Naive thymus-derived CD4-positive, alpha-beta T cell (primary cell): ENCODE data around the gene C19orf18. TPM values are rescaled to one million over a fixed set of nuclear protein-coding genes. Genes with fewer than 3 reads are reported as not detected.

Source experiments
- ATAC-seq: fragments of 150-1000 bp; cut with Tn5 transposase; 2 replicates; pipeline ENCODE4 v1.10.0; 2021; ENCODE audit warnings: mild to moderate bottlenecking, moderate library complexity
- CTCF ChIA-PET: fragments of 350-600 bp; sonication (Branson Sonifier 250); formaldehyde crosslinking; loops from one replicate; lab custom pipeline; 2021; ENCODE audit warnings: antibody characterized with exemption; lab: Charles Lee
- POLR2A ChIA-PET: fragments of 350-600 bp; sonication (Branson Sonifier 250); formaldehyde crosslinking; loops from one replicate; lab custom pipeline; 2021; ENCODE audit warnings: antibody characterized with exemption, inconsistent platforms; lab: Charles Lee
- DNase-seq, 9 donors: peaks; one replicate each; pipeline versions ENCODE4 v3.0.0 to v3.0.0-alpha.2; 2020 to 2022; ENCODE audit warnings: mixed read lengths in 1 of 9
- H3K27ac ChIP-seq: one replicate; pipeline ENCODE4 v1.7.0; 2013; ENCODE audit warnings: mild to moderate bottlenecking, low read depth, low read length, moderate library complexity
- H3K27me3 ChIP-seq, 2 donors: one replicate each; pipeline ENCODE4 v1.7.0; 2013; ENCODE audit warnings: low read length in 2 of 2, mild to moderate bottlenecking in 2 of 2, moderate library complexity in 2 of 2; ENCODE audit not compliant: control insufficient read depth in 2 of 2, insufficient read depth in 2 of 2
- H3K36me3 ChIP-seq, 3 experiments: 1 replicate in 2 of 3; 2 replicates in 1 of 3; pipeline ENCODE4 v1.7.0; 2013; ENCODE audit warnings: low read length in 3 of 3, mild to moderate bottlenecking in 3 of 3, moderate library complexity in 1 of 3; ENCODE audit not compliant: insufficient read depth in 3 of 3, control insufficient read depth in 2 of 3
- H3K4me1 ChIP-seq, 2 donors: one replicate each; pipeline ENCODE4 v1.7.0; 2013; ENCODE audit warnings: low read length in 2 of 2, mild to moderate bottlenecking in 2 of 2, moderate library complexity in 1 of 2; ENCODE audit not compliant: control insufficient read depth in 2 of 2, insufficient read depth in 2 of 2
- H3K4me3 ChIP-seq: 2 replicates; pipeline ENCODE4 v1.7.0; 2013; ENCODE audit warnings: mild to moderate bottlenecking, low read length
- H3K9me3 ChIP-seq, 3 experiments: 1 replicate in 2 of 3; 2 replicates in 1 of 3; pipeline ENCODE4 v1.7.0; 2013; ENCODE audit warnings: low read length in 3 of 3; ENCODE audit not compliant: control insufficient read depth in 2 of 3
- H3K27ac Mint-ChIP-seq, 9 donors: one replicate each; pipeline ENCODE4 v1.8.0; 2020 to 2022; ENCODE audit warnings: mixed read lengths in 9 of 9, mild to moderate bottlenecking in 8 of 9, moderate library complexity in 5 of 9, inconsistent platforms in 2 of 9
- H3K27me3 Mint-ChIP-seq, 5 donors: one replicate each; pipeline ENCODE4 v1.8.0; 2021 to 2022; ENCODE audit warnings: mixed read lengths in 5 of 5, mild to moderate bottlenecking in 1 of 5
- H3K36me3 Mint-ChIP-seq, 5 donors: one replicate each; pipeline ENCODE4 v1.8.0; 2020 to 2022; ENCODE audit warnings: mixed read lengths in 5 of 5, mild to moderate bottlenecking in 3 of 5, inconsistent platforms in 1 of 5
- H3K4me1 Mint-ChIP-seq, 7 donors: one replicate each; pipeline ENCODE4 v1.8.0; 2020 to 2022; ENCODE audit warnings: mixed read lengths in 7 of 7, mild to moderate bottlenecking in 3 of 7, inconsistent platforms in 1 of 7
- H3K4me3 Mint-ChIP-seq, 10 donors: one replicate each; pipeline ENCODE4 v1.8.0; 2020 to 2022; ENCODE audit warnings: mild to moderate bottlenecking in 10 of 10, mixed read lengths in 10 of 10, moderate library complexity in 6 of 10, inconsistent platforms in 2 of 10
- H3K9me3 Mint-ChIP-seq, 11 donors: one replicate each; pipeline ENCODE4 v1.8.0; 2020 to 2022; ENCODE audit warnings: mixed read lengths in 11 of 11, mild to moderate bottlenecking in 4 of 11, inconsistent platforms in 1 of 11, moderate library complexity in 1 of 11
- intact Hi-C, 2 donors: fragments of 100-400 bp; cut with micrococcal nuclease; formaldehyde crosslinking; loops; one replicate each; pipeline ENCODE4 v1.15.1; 2023
- polyA plus RNA-seq, 2 donors: library from polyadenylated mRNA; unstranded; fragments of 300-500 nt; fragmentation: Illumina TruSeq; gene quantifications; one replicate each; pipeline ENCODE4 v1.2.3, GENCODE V29; 2021
- total RNA-seq, 6 experiments: library from RNA in 5 of 6; stranded (reverse) in 5 of 6; gene quantifications; 1 replicate in 5 of 6; 2 replicates in 1 of 6; pipeline ENCODE4 v1.2.3 and lab custom pipeline; 2021 to 2026

C19orf18 gene
- total and polyA plus RNA-seq, 7 experiments from 2014 or later = 0.44 to 2.0 (median 1.5) TPM; not detected in 3

- H3K4me3 ChIP-seq = peak within 1 kb of the TSS; percentile 91
- H3K27ac Mint-ChIP-seq = peak within 1 kb of the TSS; percentile 79 to 94 (median 88)
- intact Hi-C loops = loop anchor here (1.0 to 5.0 kb wide), 23 partner anchors 55 to 1688 kb away; partner anchors contain the start of genes ZNF256 (in 2 of the 2), ZNF274 (in 2 of the 2), ZNF329 (in 2 of the 2) and ZNF416 (in 2 of the 2)
Measured at GRCh38 chr19:58002384-58003173, 28.2 kb upstream of the C19orf18 start, which contains the start of gene ZNF606. Gene ZNF606, minus strand, starts transcription at chr19:58002820. Its CDS starts 1,501 bp downstream, at chr19:58001319.

GRCh38 chr19:58001895-58002369 lies 27.6 kb upstream of the C19orf18 start:
- ChIA-PET POLR2A (interaction anchor here (0.8 to 2.9 kb wide), 18 partner anchors 12 to 762 kb away, joined by 3 to 17 read pairs (median 4); partner anchors contain the start of genes CHMP2A, ZNF135, ZNF274 and ZNF417), CTCF (interaction anchor here (0.5 kb wide), 1 partner anchor 491 kb away, joined by 4 read pairs; no protein-coding TSS in a partner anchor)
- H3K27ac ChIP-seq = peak overlapping the region; percentile 90
- H3K27me3 ChIP-seq = no peaks in the 10 kb centered on the region
- peak overlapping the region; percentile 80 to 90 (median 88) for H3K4me3 Mint-ChIP-seq
- H3K9me3 ChIP-seq = peaks cover 0 to 56% (median 30%) of the 10 kb centered on the region in 3 experiments
- H3K36me3 Mint-ChIP-seq = peaks cover 31 to 84% (median 78%) of the 10 kb centered on the region in 5 donors
- peaks cover 15 to 40% (median 27%) of the 10 kb centered on the region in 7 donors for H3K4me1 Mint-ChIP-seq
- intact Hi-C loops = loop anchor here (1.0 to 5.0 kb wide), 23 partner anchors 55 to 1687 kb away; partner anchors contain the start of genes ZNF256 (in 2 of the 2), ZNF274 (in 2 of the 2), ZNF329 (in 2 of the 2) and ZNF416 (in 2 of the 2)
- peak; percentile 27 for ATAC-seq
- peak overlapping the region; percentile 91 for H3K4me3 ChIP-seq
- no peaks in the 10 kb centered on the region for H3K27me3 Mint-ChIP-seq
- peaks cover 0 to 65% (median 13%) of the 10 kb centered on the region in 3 experiments for H3K36me3 ChIP-seq
- H3K9me3 Mint-ChIP-seq = peaks cover 3 to 93% (median 62%) of the 10 kb centered on the region in 11 donors
- peaks cover 14 to 18% of the 10 kb centered on the region in 2 donors for H3K4me1 ChIP-seq
- H3K27ac Mint-ChIP-seq = peak overlapping the region; percentile 79 to 94 (median 86)
- DNase-seq = peak in 3 of 9 donors; percentile 11 to 46 (median 45)

More at GRCh38 chr19:58002384-58003173, 28.2 kb upstream of the C19orf18 start, which contains the start of gene ZNF606:
- Histone ChIP-seq H3K27me3 (no peaks in the 10 kb centered on the region), H3K27ac (peak within 1 kb of the TSS; percentile 90), H3K9me3 (peaks cover 0 to 62% (median 35%) of the 10 kb centered on the region in 3 experiments), H3K4me1 (peaks cover 14 to 18% of the 10 kb centered on the region in 2 donors), H3K36me3 (peaks cover 0 to 61% (median 13%) of the 10 kb centered on the region in 3 experiments)
- Mint-ChIP-seq H3K27me3 (no peaks in the 10 kb centered on the region), H3K4me1 (peaks cover 15 to 40% (median 27%) of the 10 kb centered on the region in 7 donors), H3K4me3 (peak within 1 kb of the TSS; percentile 80 to 90 (median 88)), H3K9me3 (peaks cover 3 to 93% (median 65%) of the 10 kb centered on the region in 11 donors), H3K36me3 (peaks cover 32 to 84% (median 78%) of the 10 kb centered on the region in 5 donors)
- peak; percentile 79 to 87 (median 85) for DNase-seq
- CTCF ChIA-PET = no interaction called here
- POLR2A ChIA-PET = interaction anchor here (0.6 to 2.9 kb wide), 32 partner anchors 8 to 762 kb away, joined by 3 to 17 read pairs (median 3); partner anchors contain the start of genes CHMP2A, ZNF135, ZNF211 and ZNF274
- peak; percentile 100 for ATAC-seq

GRCh38 chr19:58000677-58001076 lies 26.3 kb upstream of the C19orf18 start:
- Mint-ChIP-seq H3K36me3 (peaks cover 36 to 86% (median 78%) of the 10 kb centered on the region in 5 donors), H3K27ac (peak overlapping the region in 3 of 9 donors; percentile 85 to 92 (median 86)), H3K4me1 (peaks cover 15 to 40% (median 27%) of the 10 kb centered on the region in 7 donors), H3K4me3 (peak overlapping the region; percentile 80 to 90 (median 88)), H3K9me3 (peaks cover 6 to 93% (median 60%) of the 10 kb centered on the region in 11 donors), H3K27me3 (no peaks in the 10 kb centered on the region)
- intact Hi-C loops = loop anchor here (5.0 kb wide), 2 partner anchors 152 to 368 kb away; partner anchors contain the start of genes ZNF211 (in 1 of the 2) and ZNF329 (in 1 of the 2)
- H3K27me3 ChIP-seq = no peaks in the 10 kb centered on the region
- peaks cover 14 to 18% of the 10 kb centered on the region in 2 donors for H3K4me1 ChIP-seq
- peaks cover 0 to 65% (median 7%) of the 10 kb centered on the region in 3 experiments for H3K36me3 ChIP-seq
- POLR2A ChIA-PET = interaction anchor here (1.0 kb wide), 1 partner anchor 8 kb away, joined by 3 read pairs; no protein-coding TSS in a partner anchor
- H3K9me3 ChIP-seq = peaks cover 0 to 56% (median 35%) of the 10 kb centered on the region in 3 experiments
- no peak overlapping the region for H3K4me3 ChIP-seq
- CTCF ChIA-PET = no interaction called here
- DNase-seq (no peak), ATAC-seq (no peak)
- no peak overlapping the region for H3K27ac ChIP-seq

GRCh38 chr19:57992841-57993240 lies 18.5 kb upstream of the C19orf18 start:
- peaks cover 36 to 83% (median 79%) of the 10 kb centered on the region in 5 donors for H3K36me3 Mint-ChIP-seq
- H3K4me3 ChIP-seq = no peak overlapping the region
- peaks cover 0 to 57% (median 14%) of the 10 kb centered on the region in 3 experiments for H3K36me3 ChIP-seq

GRCh38 chr19:57978586-57979289 lies 4.4 kb upstream of the C19orf18 start:
- DNase-seq (no peak), ATAC-seq (no peak)
- intact Hi-C loops = no loop called here
- H3K27ac Mint-ChIP-seq = no peak overlapping the region
- peaks cover 66 to 95% (median 81%) of the 10 kb centered on the region in 5 donors for H3K36me3 Mint-ChIP-seq
- Histone ChIP-seq H3K27me3 (no peaks in the 10 kb centered on the region), H3K4me3 (peak overlapping the region; percentile 35), H3K36me3 (peaks cover 19 to 56% (median 38%) of the 10 kb centered on the region in 3 experiments), H3K27ac (no peak overlapping the region), H3K4me1 (no peaks in the 10 kb centered on the region), H3K9me3 (peaks cover 37 to 100% (median 60%) of the 10 kb centered on the region in 3 experiments)
- POLR2A ChIA-PET = no interaction called here
- H3K4me3 Mint-ChIP-seq = no peak overlapping the region
- H3K4me1 Mint-ChIP-seq = no peaks in the 10 kb centered on the region
- CTCF ChIA-PET = no interaction called here
- no peaks in the 10 kb centered on the region for H3K27me3 Mint-ChIP-seq
- H3K9me3 Mint-ChIP-seq = peaks cover 12 to 100% (median 92%) of the 10 kb centered on the region in 11 donors

More at GRCh38 chr19:57992841-57993240, 18.5 kb upstream of the C19orf18 start:
- peaks cover 10 to 93% (median 70%) of the 10 kb centered on the region in 11 donors for H3K9me3 Mint-ChIP-seq
- H3K9me3 ChIP-seq = peaks cover 0 to 76% (median 45%) of the 10 kb centered on the region in 3 experiments
- intact Hi-C loops = no loop called here
- ChIA-PET POLR2A (interaction anchor here (0.6 to 1.3 kb wide), 2 partner anchors 8 to 10 kb away, joined by 3 read pairs; partner anchors contain the start of gene ZNF606), CTCF (no interaction called here)
- H3K27ac Mint-ChIP-seq = no peak overlapping the region
- H3K27ac ChIP-seq = no peak overlapping the region
- H3K4me3 Mint-ChIP-seq = no peak overlapping the region
- DNase-seq = no peak
- ATAC-seq = no peak
- no peaks in the 10 kb centered on the region for H3K27me3 Mint-ChIP-seq
- H3K27me3 ChIP-seq = no peaks in the 10 kb centered on the region
- no peaks in the 10 kb centered on the region for H3K4me1 ChIP-seq
- peaks cover 0 to 7% (median 0%) of the 10 kb centered on the region in 7 donors for H3K4me1 Mint-ChIP-seq
